Endothelial cell of umbilical vein (primary cell): ENCODE results near the gene TMEM50B. TPM values are rescaled to one million over a fixed set of nuclear protein-coding genes. Genes with fewer than 3 reads are reported as not detected.

Source experiments
- BruUV-seq: library from RNA; stranded (reverse); fragments of 400-500 nt; replicated peaks from 2 replicates; lab custom pipeline; 2021; lab: Mats Ljungman, UMichigan
- CTCF ChIA-PET: fragments of 300-600, 350-600 bp; sonication (Branson Sonifier 250); formaldehyde crosslinking; loops from one replicate; lab custom pipeline; 2021; ENCODE audit warnings: antibody characterized with exemption, inconsistent platforms; lab: Charles Lee
- POLR2A ChIA-PET: fragments of 300-600, 350-600 bp; sonication (Branson Sonifier 250); formaldehyde crosslinking; loops from one replicate; lab custom pipeline; 2021; ENCODE audit warnings: antibody characterized with exemption, inconsistent platforms; lab: Charles Lee
- DNase-seq: peaks from one replicate; pipeline ENCODE4 v3.0.0-alpha.2; 2011; ENCODE audit warnings: low read depth, low spot score
- FAIRE-seq: peaks from 2 replicates; lab custom pipeline; 2011; peaks lifted over from hg19 to GRCh38; lab: Jason Lieb, UNC
- H2AFZ ChIP-seq: 2 replicates; pipeline ENCODE4 v1.6.0; 2012; ENCODE audit warnings: low read depth, low read length, control low read depth, inconsistent platforms
- H3K27ac ChIP-seq: 2 replicates; pipeline ENCODE4 v1.5.1; 2011; ENCODE audit warnings: low read depth, mild to moderate bottlenecking, control low read depth, low read length, moderate library complexity; ENCODE audit not compliant: insufficient read depth
- H3K27me3 ChIP-seq, 2 experiments: 2 replicates each; pipeline versions ENCODE4 v1.6.0 to v1.6.1; 2011; ENCODE audit warnings: low read length in 2 of 2, mixed read lengths in 1 of 2; ENCODE audit not compliant: control insufficient read depth in 2 of 2, insufficient read depth in 2 of 2
- H3K36me3 ChIP-seq, 2 experiments: 2 replicates in 1 of 2; 3 replicates in 1 of 2; pipeline ENCODE4 v1.5.1; 2011; ENCODE audit warnings: low read length in 2 of 2, mild to moderate bottlenecking in 1 of 2, moderate library complexity in 1 of 2; ENCODE audit not compliant: control insufficient read depth in 2 of 2, insufficient read depth in 2 of 2; ENCODE audit errors: extremely low read depth in 1 of 2
- H3K4me1 ChIP-seq: 3 replicates; pipeline ENCODE4 v1.5.1; 2011; ENCODE audit warnings: mild to moderate bottlenecking, low read length; ENCODE audit not compliant: control insufficient read depth, insufficient read depth; ENCODE audit errors: extremely low read depth
- H3K4me2 ChIP-seq: 2 replicates; pipeline ENCODE4 v1.6.1; 2011; ENCODE audit warnings: low read length, control low read depth, mixed read lengths; ENCODE audit not compliant: insufficient read depth
- H3K4me3 ChIP-seq, 3 experiments: fragments of 200-600 bp in 1 of 3; sonication (generic), shearing (Covaris generic) in 1 of 3; replicated peaks in 1 of 3; 2 replicates each; pipeline ENCODE4 v1.5.1; 2011 to 2016; ENCODE audit warnings: control low read depth in 3 of 3, low read length in 3 of 3, mild to moderate bottlenecking in 2 of 3, inconsistent platforms in 1 of 3, low read depth in 1 of 3, moderate library complexity in 1 of 3; ENCODE audit not compliant: insufficient read depth in 1 of 3
- H3K79me2 ChIP-seq: 2 replicates; pipeline ENCODE4 v1.6.0; 2012; ENCODE audit warnings: low read length, inconsistent platforms; ENCODE audit not compliant: control insufficient read depth, insufficient read depth
- H3K9ac ChIP-seq: replicated peaks from 2 replicates; pipeline ENCODE3; 2011; ENCODE audit warnings: low read length, control low read depth; ENCODE audit not compliant: insufficient read depth; ENCODE audit errors: extremely low read depth
- H3K9me1 ChIP-seq: replicated peaks from 3 replicates; pipeline ENCODE4 v1.6.0; 2011; ENCODE audit warnings: mild to moderate bottlenecking, low read length; ENCODE audit not compliant: control insufficient read depth, insufficient read depth; ENCODE audit errors: extremely low read depth
- H3K9me3 ChIP-seq: replicated peaks from 2 replicates; pipeline ENCODE4 v1.5.1; 2012; ENCODE audit warnings: low read length, inconsistent platforms; ENCODE audit not compliant: control insufficient read depth, insufficient read depth
- H4K20me1 ChIP-seq: replicated peaks from 2 replicates; pipeline ENCODE3; 2011; ENCODE audit warnings: mild to moderate bottlenecking, low read length; ENCODE audit not compliant: control insufficient read depth, insufficient read depth; ENCODE audit errors: extremely low read depth
- FOS ChIP-seq: IDR thresholded peaks from 2 replicates; pipeline ENCODE4 v1.6.1; 2011; ENCODE audit warnings: mild to moderate bottlenecking, low read length, moderate library complexity, borderline replicate concordance; ENCODE audit not compliant: insufficient read depth
- GATA2 ChIP-seq: IDR thresholded peaks from 2 replicates; pipeline ENCODE4 v1.7.0; 2011; ENCODE audit warnings: low read depth, mild to moderate bottlenecking, moderate library complexity, mixed read lengths, low read length; ENCODE audit not compliant: insufficient read length, insufficient read depth
- JUN ChIP-seq: IDR thresholded peaks from 2 replicates; pipeline ENCODE4 v1.6.1; 2011; ENCODE audit warnings: borderline replicate concordance, low read depth; ENCODE audit not compliant: insufficient read length, insufficient read depth
- POLR2A ChIP-seq: IDR thresholded peaks from 2 replicates; pipeline ENCODE4 v1.6.1; 2012; ENCODE audit warnings: low read depth, mild to moderate bottlenecking, control low read depth, low read length
- POLR2AphosphoS5 ChIP-seq: IDR thresholded peaks from 2 replicates; pipeline ENCODE4 v1.6.1; 2012; ENCODE audit warnings: low read depth, mild to moderate bottlenecking, control low read depth, low read length, moderate library complexity; ENCODE audit not compliant: insufficient read depth
- dilution Hi-C: fragments of 300-500 bp; cut with MboI; formaldehyde crosslinking; loops from one replicate; pipeline ENCODE4 v1.15.0; 2019; ENCODE audit warnings: low sequenced_read_pairs; ENCODE audit not compliant: extremely low pct_ligation_motif_present
- intact Hi-C: fragments of 100-400 bp; cut with micrococcal nuclease; formaldehyde crosslinking; loops from one replicate; pipeline ENCODE4 v1.10.0; 2022
- polyA plus RNA-seq, 4 experiments: library from polyadenylated mRNA; depleted of rRNA in 3 of 4; stranded (reverse) in 3 of 4; unstranded in 1 of 4; fragments of >200 nt; gene quantifications; 2 replicates each; pipeline versions ENCODE4 v1.2.1 to v1.2.3, GENCODE V29; 2011 to 2012; ENCODE audit warnings: missing spikeins in 1 of 4
- total RNA-seq: library from RNA; stranded (reverse); gene quantifications from 2 replicates; pipeline ENCODE4 v1.2.3, GENCODE V29; 2021
- TF ChIP-seq, protein P1 (sequence below), 2 donors: IDR thresholded peaks; 1 replicate in 1 of 2; 2 replicates in 1 of 2; pipeline ENCODE4 v1.5.1; 2011; ENCODE audit warnings: low read length in 2 of 2, mild to moderate bottlenecking in 2 of 2, moderate library complexity in 2 of 2, control low read depth in 1 of 2, inconsistent platforms in 1 of 2, low read depth in 1 of 2; ENCODE audit not compliant: insufficient read depth in 1 of 2; ENCODE audit errors: extremely low read depth in 1 of 2

The TMEM50B gene
- total and polyA plus RNA-seq, 2 donors (not counting 3 experiments of a cell fraction or from before 2014, with no cell fraction given): 25.1 to 29.3 TPM

DNA sequence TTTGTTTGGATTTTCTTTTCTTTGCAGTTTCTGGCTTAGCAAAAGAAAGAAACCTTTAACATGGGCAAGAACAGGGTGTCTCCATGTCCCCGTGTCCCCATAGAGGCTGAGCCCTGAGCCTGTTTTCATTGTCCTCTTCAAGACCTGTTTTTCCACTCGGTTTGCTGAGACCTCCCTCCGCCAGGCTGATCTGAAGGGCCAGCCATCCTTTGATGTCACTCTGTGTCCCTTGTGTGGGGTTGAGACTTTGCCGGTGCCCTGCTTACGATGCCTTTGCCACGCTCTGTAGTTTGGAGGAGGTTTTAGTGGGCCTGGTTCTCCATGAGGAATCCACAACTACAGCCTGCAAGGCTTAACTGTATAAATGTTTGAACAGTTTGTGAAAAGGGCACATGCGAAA lies 52.7 kb downstream of the TMEM50B start:
- H3K4me2 ChIP-seq: no peak overlapping the region
- H3K9ac ChIP-seq: no peak overlapping the region
- no peak overlapping the region for H2AFZ ChIP-seq
- dilution Hi-C loops: no loop called here
- no peaks in the 10 kb centered on the region for H3K79me2 ChIP-seq
- intact Hi-C loops: no loop called here
- no peak overlapping the region for H3K27ac ChIP-seq
- no peaks in the 10 kb centered on the region for H4K20me1 ChIP-seq
- H3K9me3 ChIP-seq: no peaks in the 10 kb centered on the region
- no peaks in the 10 kb centered on the region for H3K9me1 ChIP-seq
- ChIA-PET CTCF (interaction anchor here (0.8 to 2.5 kb wide), 4 partner anchors 18 to 227 kb away, joined by 4 to 18 read pairs (median 4); no protein-coding TSS in a partner anchor), POLR2A (no interaction called here)
- DNase-seq (no peak), FAIRE-seq (no peak)
- no peak overlapping the region for H3K4me3 ChIP-seq
- no TSS peak for BruUV-seq
- H3K36me3 ChIP-seq: peaks cover 4 to 36% of the 10 kb centered on the region in 2 experiments
- no peaks in the 10 kb centered on the region for H3K27me3 ChIP-seq
- H3K4me1 ChIP-seq: peaks cover 9% of the 10 kb centered on the region
- TF ChIP-seq, protein P1, sequence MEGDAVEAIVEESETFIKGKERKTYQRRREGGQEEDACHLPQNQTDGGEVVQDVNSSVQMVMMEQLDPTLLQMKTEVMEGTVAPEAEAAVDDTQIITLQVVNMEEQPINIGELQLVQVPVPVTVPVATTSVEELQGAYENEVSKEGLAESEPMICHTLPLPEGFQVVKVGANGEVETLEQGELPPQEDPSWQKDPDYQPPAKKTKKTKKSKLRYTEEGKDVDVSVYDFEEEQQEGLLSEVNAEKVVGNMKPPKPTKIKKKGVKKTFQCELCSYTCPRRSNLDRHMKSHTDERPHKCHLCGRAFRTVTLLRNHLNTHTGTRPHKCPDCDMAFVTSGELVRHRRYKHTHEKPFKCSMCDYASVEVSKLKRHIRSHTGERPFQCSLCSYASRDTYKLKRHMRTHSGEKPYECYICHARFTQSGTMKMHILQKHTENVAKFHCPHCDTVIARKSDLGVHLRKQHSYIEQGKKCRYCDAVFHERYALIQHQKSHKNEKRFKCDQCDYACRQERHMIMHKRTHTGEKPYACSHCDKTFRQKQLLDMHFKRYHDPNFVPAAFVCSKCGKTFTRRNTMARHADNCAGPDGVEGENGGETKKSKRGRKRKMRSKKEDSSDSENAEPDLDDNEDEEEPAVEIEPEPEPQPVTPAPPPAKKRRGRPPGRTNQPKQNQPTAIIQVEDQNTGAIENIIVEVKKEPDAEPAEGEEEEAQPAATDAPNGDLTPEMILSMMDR (IDR thresholded peaks at IDR 0.05; ENCODE audit: extremely low read depth in 1 of 2, insufficient read depth in 1 of 2, low read depth in 1 of 2, low read length in 2 of 2): no peak
- TF ChIP-seq JUN (no peak), POLR2A (no peak), GATA2 (no peak), POLR2AphosphoS5 (no peak)

DNA sequence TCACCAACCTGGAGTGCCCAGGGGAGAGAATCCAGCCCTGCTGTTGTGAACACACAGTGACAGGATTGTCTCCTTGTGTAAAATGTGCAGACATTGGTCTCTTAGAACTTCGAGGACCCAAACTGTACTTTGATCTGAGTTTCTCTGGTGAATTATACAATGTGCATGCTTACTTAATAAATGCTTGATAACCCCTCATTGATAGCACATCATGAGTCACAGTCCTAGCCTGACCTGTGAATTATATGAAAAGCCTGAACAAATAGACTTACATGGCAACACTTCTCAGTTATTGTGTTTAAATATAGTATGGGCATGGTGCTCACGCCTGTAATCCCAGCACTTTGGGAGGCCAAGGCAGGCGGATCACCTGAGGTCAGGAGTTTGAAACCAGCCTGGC lies 53.9 kb downstream of the TMEM50B start:
- H3K9me1 ChIP-seq: no peaks in the 10 kb centered on the region
- intact Hi-C loops: no loop called here
- no peaks in the 10 kb centered on the region for H3K9me3 ChIP-seq
- peaks cover 9 to 36% of the 10 kb centered on the region in 2 experiments for H3K36me3 ChIP-seq
- POLR2A ChIA-PET: no interaction called here
- peak; percentile 54 for DNase-seq
- H3K27me3 ChIP-seq: no peaks in the 10 kb centered on the region
- CTCF ChIA-PET: no interaction called here
- H4K20me1 ChIP-seq: no peaks in the 10 kb centered on the region
- no peak overlapping the region for H3K9ac ChIP-seq
- H3K4me1 ChIP-seq: peaks cover 9% of the 10 kb centered on the region
- H3K79me2 ChIP-seq: peaks cover 3% of the 10 kb centered on the region
- no TSS peak for BruUV-seq
- TF ChIP-seq GATA2 (peak; percentile 23), JUN (no peak), FOS (peak; percentile 43)
- no peak for FAIRE-seq
- H3K4me3 ChIP-seq: no peak overlapping the region
- H2AFZ ChIP-seq: no peak overlapping the region
- no peak overlapping the region for H3K27ac ChIP-seq
- dilution Hi-C loops: no loop called here
- H3K4me2 ChIP-seq: no peak overlapping the region
